Measurements from ENCODE around the gene TRPM7.

TRPM7 gene

GRCh38 chr15:50552238-50552637 lies 134.4 kb downstream of the TRPM7 start:
- Histone ChIP-seq H3K9me3 (ENCODE audit: severe bottlenecking) (no peaks in the 10 kb centered on the region), H3K27me3 (ENCODE audit: insufficient read depth, poor library complexity, severe bottlenecking) (no peaks in the 10 kb centered on the region), H3K27ac (ENCODE audit: poor library complexity, severe bottlenecking) (no peak overlapping the region), H3K4me3 (ENCODE audit: severe bottlenecking) (no peak overlapping the region), H3K4me1 (ENCODE audit: insufficient read depth, poor library complexity, severe bottlenecking) (no peaks in the 10 kb centered on the region), H3K36me3 (ENCODE audit: low read depth) (peaks cover 4% of the 10 kb centered on the region)
- ATAC-seq (ENCODE audit: low read depth) = no peak
- no peak for DNase-seq (ENCODE audit: low spot score)
- no peak for TF ChIP-seq CTCF (IDR thresholded peaks at IDR 0.05; ENCODE audit: poor library complexity, severe bottlenecking)

GRCh38 chr15:50549326-50549725 lies 137.3 kb downstream of the TRPM7 start:
- H3K9me3 ChIP-seq (ENCODE audit: severe bottlenecking) = no peaks in the 10 kb centered on the region
- H3K36me3 ChIP-seq (ENCODE audit: low read depth) = no peaks in the 10 kb centered on the region
- H3K4me3 ChIP-seq (ENCODE audit: severe bottlenecking) = no peak overlapping the region
- H3K27me3 ChIP-seq (ENCODE audit: insufficient read depth, poor library complexity, severe bottlenecking) = no peaks in the 10 kb centered on the region
- ATAC-seq (ENCODE audit: low read depth) = no peak
- no peak for TF ChIP-seq CTCF (IDR thresholded peaks at IDR 0.05; ENCODE audit: poor library complexity, severe bottlenecking)
- DNase-seq (ENCODE audit: low spot score) = no peak
- H3K27ac ChIP-seq (ENCODE audit: poor library complexity, severe bottlenecking) = no peak overlapping the region
- H3K4me1 ChIP-seq (ENCODE audit: insufficient read depth, poor library complexity, severe bottlenecking) = no peaks in the 10 kb centered on the region

- no peak for TF ChIP-seq CTCF (IDR thresholded peaks at IDR 0.05; ENCODE audit: poor library complexity, severe bottlenecking)
- no peak for ATAC-seq (ENCODE audit: low read depth)
Measured at GRCh38 chr15:50546566-50546965, 140.0 kb downstream of the TRPM7 start, which contains the start of gene USP50. USP50 (minus strand) TSS chr15:50546666; CDS start chr15:50546525, 141 bp downstream.

GRCh38 chr15:50544368-50544767 lies 142.2 kb downstream of the TRPM7 start:
- H3K27me3 ChIP-seq (ENCODE audit: insufficient read depth, poor library complexity, severe bottlenecking) = no peaks in the 10 kb centered on the region
- no peak for DNase-seq (ENCODE audit: low spot score)
- no peak overlapping the region for H3K4me3 ChIP-seq (ENCODE audit: severe bottlenecking)
- H3K36me3 ChIP-seq (ENCODE audit: low read depth) = no peaks in the 10 kb centered on the region
- H3K27ac ChIP-seq (ENCODE audit: poor library complexity, severe bottlenecking) = no peak overlapping the region
- H3K9me3 ChIP-seq (ENCODE audit: severe bottlenecking) = no peaks in the 10 kb centered on the region
- peaks cover 4% of the 10 kb centered on the region for H3K4me1 ChIP-seq (ENCODE audit: insufficient read depth, poor library complexity, severe bottlenecking)
- TF ChIP-seq CTCF (IDR thresholded peaks at IDR 0.05; ENCODE audit: poor library complexity, severe bottlenecking) = no peak
- ATAC-seq (ENCODE audit: low read depth) = no peak

More at GRCh38 chr15:50546566-50546965, 140.0 kb downstream of the TRPM7 start, which contains the start of gene USP50:
- DNase-seq (ENCODE audit: low spot score) = no peak
- Histone ChIP-seq H3K27me3 (ENCODE audit: insufficient read depth, poor library complexity, severe bottlenecking) (no peaks in the 10 kb centered on the region), H3K9me3 (ENCODE audit: severe bottlenecking) (no peaks in the 10 kb centered on the region), H3K36me3 (ENCODE audit: low read depth) (no peaks in the 10 kb centered on the region), H3K4me1 (ENCODE audit: insufficient read depth, poor library complexity, severe bottlenecking) (peaks cover 4% of the 10 kb centered on the region), H3K27ac (ENCODE audit: poor library complexity, severe bottlenecking) (no peak within 1 kb of the TSS), H3K4me3 (ENCODE audit: severe bottlenecking) (no peak within 1 kb of the TSS)

- Histone ChIP-seq H3K36me3 (ENCODE audit: low read depth) (no peaks in the 10 kb centered on the region), H3K4me1 (ENCODE audit: insufficient read depth, poor library complexity, severe bottlenecking) (peaks cover 4% of the 10 kb centered on the region), H3K4me3 (ENCODE audit: severe bottlenecking) (no peak overlapping the region), H3K9me3 (ENCODE audit: severe bottlenecking) (no peaks in the 10 kb centered on the region), H3K27ac (ENCODE audit: poor library complexity, severe bottlenecking) (no peak overlapping the region), H3K27me3 (ENCODE audit: insufficient read depth, poor library complexity, severe bottlenecking) (no peaks in the 10 kb centered on the region)
- no peak for DNase-seq (ENCODE audit: low spot score)
- no peak for ATAC-seq (ENCODE audit: low read depth)
- TF ChIP-seq CTCF (IDR thresholded peaks at IDR 0.05; ENCODE audit: poor library complexity, severe bottlenecking) = no peak
Measured at GRCh38 chr15:50543556-50543955, 143.0 kb downstream of the TRPM7 start.
